ENCODE measurements around the gene SVIL.
A peak's percentile ranks its signal among the peaks of the same experiment; 100 is the strongest.
"Not testable (repeated sequence)": the region's sequence is repeated elsewhere in the genome, so short reads cannot be mapped to it uniquely, and the experiment has no call there.

SVIL gene

DNA sequence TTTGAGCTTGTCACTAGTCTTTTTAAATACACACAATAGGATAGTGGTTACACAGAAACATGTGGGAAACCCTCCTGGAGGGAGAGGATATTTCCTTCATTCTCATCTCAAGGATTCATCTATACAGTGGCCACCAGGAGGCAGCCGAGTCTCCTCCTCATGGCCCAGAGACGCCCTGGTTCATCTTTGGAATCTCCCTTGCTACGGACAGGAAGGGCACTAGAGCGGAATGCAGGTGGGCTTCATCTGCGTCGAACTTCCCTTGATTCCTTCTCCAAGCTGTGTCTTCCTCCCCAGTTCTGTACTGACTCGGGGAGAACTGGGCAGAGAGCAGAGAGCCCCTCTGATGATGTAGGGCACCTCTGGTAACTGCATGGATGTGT lies 146.9 kb downstream of the SVIL start:
- H3K4me1 ChIP-seq (ENCODE audit: control insufficient read depth, insufficient read depth, low read length); H3K4me3 ChIP-seq (ENCODE audit: low read length); H3K9me3 ChIP-seq (ENCODE audit: control insufficient read depth, low read length); DNase-seq (ENCODE audit: low read depth); H3K27me3 ChIP-seq (replicated peaks; ENCODE audit: control insufficient read depth, insufficient read depth, low read length); H3K9ac ChIP-seq (ENCODE audit: low read length): not testable (repeated sequence)
- H3K36me3 ChIP-seq (ENCODE audit: control insufficient read depth, insufficient read depth, low read length, severe bottlenecking), result peaks cover 86% of the 10 kb centered on the region

GRCh38 chr10:29487032-29487883 lies 147.5 kb downstream of the SVIL start:
- H3K9ac ChIP-seq (ENCODE audit: low read length); DNase-seq (ENCODE audit: low read depth); H3K4me1 ChIP-seq (ENCODE audit: control insufficient read depth, insufficient read depth, low read length); H3K9me3 ChIP-seq (ENCODE audit: control insufficient read depth, low read length); H3K4me3 ChIP-seq (ENCODE audit: low read length); H3K27me3 ChIP-seq (replicated peaks; ENCODE audit: control insufficient read depth, insufficient read depth, low read length): not testable (repeated sequence)
- peaks cover 86% of the 10 kb centered on the region for H3K36me3 ChIP-seq (ENCODE audit: control insufficient read depth, insufficient read depth, low read length, severe bottlenecking)

GRCh38 chr10:29486433-29486832 lies 148.3 kb downstream of the SVIL start:
- Histone ChIP-seq H3K9me3 (ENCODE audit: control insufficient read depth, low read length) (no peaks in the 10 kb centered on the region), H3K36me3 (ENCODE audit: control insufficient read depth, insufficient read depth, low read length, severe bottlenecking) (peaks cover 82% of the 10 kb centered on the region), H3K4me1 (ENCODE audit: control insufficient read depth, insufficient read depth, low read length) (peaks cover 7% of the 10 kb centered on the region), H3K4me3 (ENCODE audit: low read length) (no peak overlapping the region), H3K9ac (ENCODE audit: low read length) (no peak overlapping the region), H3K27me3 (replicated peaks; ENCODE audit: control insufficient read depth, insufficient read depth, low read length) (no peaks in the 10 kb centered on the region)
- DNase-seq (ENCODE audit: low read depth), result no peak

GRCh38 chr10:29484677-29485076 lies 150.1 kb downstream of the SVIL start:
- not testable (repeated sequence) for H3K9ac ChIP-seq (ENCODE audit: low read length); H3K4me1 ChIP-seq (ENCODE audit: control insufficient read depth, insufficient read depth, low read length); H3K27me3 ChIP-seq (replicated peaks; ENCODE audit: control insufficient read depth, insufficient read depth, low read length); DNase-seq (ENCODE audit: low read depth); H3K9me3 ChIP-seq (ENCODE audit: control insufficient read depth, low read length); H3K4me3 ChIP-seq (ENCODE audit: low read length)
- H3K36me3 ChIP-seq (ENCODE audit: control insufficient read depth, insufficient read depth, low read length, severe bottlenecking), result peaks cover 82% of the 10 kb centered on the region

DNA sequence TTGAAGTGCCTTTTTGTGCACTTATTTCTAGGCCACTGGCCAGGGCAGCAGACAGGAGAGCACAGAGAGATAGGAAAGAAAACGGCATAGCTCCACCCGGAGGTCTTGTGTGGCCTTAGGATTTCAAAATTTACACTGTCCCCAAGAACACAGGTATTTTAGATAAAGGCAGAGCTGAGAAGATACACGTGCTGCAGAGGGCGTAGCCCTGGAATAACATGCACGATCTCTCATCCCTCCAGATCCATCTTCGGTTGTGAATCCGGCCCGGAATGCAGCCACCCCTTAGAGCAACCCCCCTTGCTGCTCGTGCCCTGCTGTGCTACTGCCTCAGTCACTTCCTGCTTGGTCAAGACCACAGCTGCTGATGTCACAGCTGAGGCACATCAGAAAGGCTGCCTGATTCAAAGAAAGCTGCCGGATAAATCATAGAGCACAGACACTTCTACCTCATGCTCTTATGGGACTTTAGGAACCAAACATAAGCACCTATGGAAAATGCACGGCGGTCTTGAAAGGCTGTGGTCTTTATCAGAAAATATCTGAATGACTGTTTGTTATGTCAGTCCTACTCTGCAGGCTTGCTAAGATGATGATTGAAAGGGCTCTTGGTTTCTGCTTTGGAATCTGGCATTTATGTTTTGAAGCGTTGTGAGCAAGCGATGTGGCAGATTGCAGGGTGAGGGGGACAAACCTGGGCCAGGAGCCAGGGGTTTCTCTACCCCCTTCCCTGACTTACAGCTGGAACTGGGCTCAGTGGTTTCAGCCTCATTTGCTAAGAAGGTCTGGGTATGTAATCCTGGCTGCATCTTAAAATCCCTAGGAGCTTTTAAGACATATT lies 152.0 kb downstream of the SVIL start:
- DNase-seq (ENCODE audit: low read depth), result peak; percentile 41
- no peak overlapping the region for H3K9ac ChIP-seq (ENCODE audit: low read length)
- H3K36me3 ChIP-seq (ENCODE audit: control insufficient read depth, insufficient read depth, low read length, severe bottlenecking), result peaks cover 82% of the 10 kb centered on the region
- peaks cover 7% of the 10 kb centered on the region for H3K4me1 ChIP-seq (ENCODE audit: control insufficient read depth, insufficient read depth, low read length)
- H3K9me3 ChIP-seq (ENCODE audit: control insufficient read depth, low read length), result no peaks in the 10 kb centered on the region
- no peaks in the 10 kb centered on the region for H3K27me3 ChIP-seq (replicated peaks; ENCODE audit: control insufficient read depth, insufficient read depth, low read length)
- no peak overlapping the region for H3K4me3 ChIP-seq (ENCODE audit: low read length)

DNA sequence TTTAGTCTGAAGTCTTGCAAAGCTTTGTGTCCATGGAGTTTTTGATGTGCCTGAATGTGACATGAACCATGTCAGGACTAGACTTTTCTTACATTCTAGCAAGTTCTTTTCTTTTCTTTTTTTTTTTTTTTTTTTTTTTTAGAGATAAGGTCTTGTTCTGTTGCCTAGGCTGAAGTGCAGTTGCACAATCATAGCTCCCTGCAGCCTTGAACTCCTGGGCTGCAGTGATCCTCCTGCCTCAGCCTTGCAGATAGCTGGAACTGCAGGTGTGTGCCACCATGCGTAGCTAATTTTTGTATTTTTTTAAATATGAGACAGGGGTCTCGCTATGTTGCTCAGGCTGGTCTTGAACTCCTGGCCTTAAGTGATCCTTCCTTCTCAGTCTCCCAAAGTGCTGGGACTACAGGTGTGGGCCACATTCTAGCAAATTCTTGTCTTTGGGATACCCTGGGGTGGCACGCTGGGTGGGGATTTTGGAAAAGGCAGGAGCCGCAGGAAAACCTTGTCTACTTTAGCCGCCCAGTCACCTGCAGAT lies 152.8 kb downstream of the SVIL start:
- no peak overlapping the region for H3K4me3 ChIP-seq (ENCODE audit: low read length)
- peaks cover 7% of the 10 kb centered on the region for H3K4me1 ChIP-seq (ENCODE audit: control insufficient read depth, insufficient read depth, low read length)
- DNase-seq (ENCODE audit: low read depth), result no peak
- H3K9me3 ChIP-seq (ENCODE audit: control insufficient read depth, low read length), result no peaks in the 10 kb centered on the region
- H3K9ac ChIP-seq (ENCODE audit: low read length), result no peak overlapping the region
- no peaks in the 10 kb centered on the region for H3K27me3 ChIP-seq (replicated peaks; ENCODE audit: control insufficient read depth, insufficient read depth, low read length)
- peaks cover 84% of the 10 kb centered on the region for H3K36me3 ChIP-seq (ENCODE audit: control insufficient read depth, insufficient read depth, low read length, severe bottlenecking)

GRCh38 chr10:29479981-29480954 lies 154.5 kb downstream of the SVIL start:
- no peaks in the 10 kb centered on the region for H3K9me3 ChIP-seq (ENCODE audit: control insufficient read depth, low read length)
- no peak overlapping the region for H3K9ac ChIP-seq (ENCODE audit: low read length)
- peaks cover 7% of the 10 kb centered on the region for H3K4me1 ChIP-seq (ENCODE audit: control insufficient read depth, insufficient read depth, low read length)
- DNase-seq (ENCODE audit: low read depth), result no peak
- H3K27me3 ChIP-seq (replicated peaks; ENCODE audit: control insufficient read depth, insufficient read depth, low read length), result no peaks in the 10 kb centered on the region
- H3K4me3 ChIP-seq (ENCODE audit: low read length), result no peak overlapping the region
- peaks cover 75% of the 10 kb centered on the region for H3K36me3 ChIP-seq (ENCODE audit: control insufficient read depth, insufficient read depth, low read length, severe bottlenecking)

- no peak for DNase-seq (ENCODE audit: low read depth)
- no peak overlapping the region for H3K9ac ChIP-seq (ENCODE audit: low read length)
- no peaks in the 10 kb centered on the region for H3K9me3 ChIP-seq (ENCODE audit: control insufficient read depth, low read length)
- H3K4me3 ChIP-seq (ENCODE audit: low read length), result no peak overlapping the region
- peaks cover 7% of the 10 kb centered on the region for H3K4me1 ChIP-seq (ENCODE audit: control insufficient read depth, insufficient read depth, low read length)
- no peaks in the 10 kb centered on the region for H3K27me3 ChIP-seq (replicated peaks; ENCODE audit: control insufficient read depth, insufficient read depth, low read length)
- H3K36me3 ChIP-seq (ENCODE audit: control insufficient read depth, insufficient read depth, low read length, severe bottlenecking), result peaks cover 75% of the 10 kb centered on the region
Observed at GRCh38 chr10:29479081-29479925, 155.5 kb downstream of the SVIL start.

GRCh38 chr10:29473406-29474100 lies 161.2 kb downstream of the SVIL start:
- H3K4me1 ChIP-seq (ENCODE audit: control insufficient read depth, insufficient read depth, low read length), result peaks cover 43% of the 10 kb centered on the region
- no peak overlapping the region for H3K4me3 ChIP-seq (ENCODE audit: low read length)
- H3K36me3 ChIP-seq (ENCODE audit: control insufficient read depth, insufficient read depth, low read length, severe bottlenecking), result peaks cover 74% of the 10 kb centered on the region
- H3K9ac ChIP-seq (ENCODE audit: low read length), result no peak overlapping the region
- no peaks in the 10 kb centered on the region for H3K27me3 ChIP-seq (replicated peaks; ENCODE audit: control insufficient read depth, insufficient read depth, low read length)
- DNase-seq (ENCODE audit: low read depth), result no peak
- H3K9me3 ChIP-seq (ENCODE audit: control insufficient read depth, low read length), result no peaks in the 10 kb centered on the region

DNA sequence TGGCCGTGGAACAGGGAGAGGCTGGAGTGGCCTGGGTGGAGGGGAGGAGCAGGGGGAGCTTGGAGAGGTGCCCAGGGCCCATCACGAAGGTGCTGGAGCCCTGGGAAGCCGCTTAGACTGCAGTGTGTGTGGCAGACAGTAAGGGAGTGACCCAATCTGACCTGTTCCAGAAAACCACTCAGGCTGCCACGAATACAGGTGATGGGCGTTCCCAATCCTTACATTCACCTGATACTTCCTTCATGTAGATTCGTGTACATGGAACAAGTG lies 161.7 kb downstream of the SVIL start:
- Histone ChIP-seq H3K36me3 (ENCODE audit: control insufficient read depth, insufficient read depth, low read length, severe bottlenecking) (peaks cover 74% of the 10 kb centered on the region), H3K9me3 (ENCODE audit: control insufficient read depth, low read length) (no peaks in the 10 kb centered on the region), H3K27me3 (replicated peaks; ENCODE audit: control insufficient read depth, insufficient read depth, low read length) (no peaks in the 10 kb centered on the region), H3K9ac (ENCODE audit: low read length) (no peak overlapping the region), H3K4me3 (ENCODE audit: low read length) (no peak overlapping the region), H3K4me1 (ENCODE audit: control insufficient read depth, insufficient read depth, low read length) (peaks cover 43% of the 10 kb centered on the region)
- no peak for DNase-seq (ENCODE audit: low read depth)
